Lower lobe of right lung (tissue), 2 donors: ENCODE data around the gene LBP. TPM values are rescaled to one million over a fixed set of nuclear protein-coding genes. Genes with fewer than 3 reads are reported as not detected.

Experiments used
- ATAC-seq, 2 donors: fragments of 200-7000 bp; cut with Tn5 transposase; one replicate each; pipeline ENCODE4 v1.9.1; 2020 to 2022; ENCODE audit warnings: mild to moderate bottlenecking in 2 of 2, moderate library complexity in 2 of 2
- DNase-seq: peaks from one replicate; pipeline ENCODE4 v3.0.0-alpha.2; 2020
- H3K27ac ChIP-seq: fragments of 200-600 bp; one replicate; pipeline ENCODE4 v1.8.0; 2022
- H3K27me3 ChIP-seq: fragments of 200-600 bp; one replicate; pipeline ENCODE4 v1.8.0; 2022; ENCODE audit warnings: low read depth
- H3K36me3 ChIP-seq: fragments of 200-600 bp; one replicate; pipeline ENCODE4 v1.8.0; 2022; ENCODE audit warnings: mild to moderate bottlenecking
- H3K4me1 ChIP-seq: fragments of 200-600 bp; one replicate; pipeline ENCODE4 v1.8.0; 2022
- H3K4me3 ChIP-seq: fragments of 200-600 bp; one replicate; pipeline ENCODE4 v1.8.0; 2022; ENCODE audit warnings: mild to moderate bottlenecking
- H3K9me3 ChIP-seq: fragments of 200-600 bp; one replicate; pipeline ENCODE4 v1.8.0; 2022
- intact Hi-C: fragments of 100-400 bp; cut with DNase I; formaldehyde crosslinking; loops from one replicate; pipeline ENCODE4 v1.11.0; 2022
- total RNA-seq: library from RNA; stranded (reverse); fragmentation: NEBNext Ultra II Directional; extraction: Animal tissue kit (Norgen Biotek cat#: 25700); gene quantifications from one replicate; pipeline ENCODE4 v1.2.1, GENCODE V29; 2021
- TF ChIP-seq, protein P1 (sequence below): fragments of 200-600 bp; IDR thresholded peaks from one replicate; pipeline ENCODE4 v1.8.0; 2022; ENCODE audit warnings: antibody characterized with exemption, mild to moderate bottlenecking
- donor health status: DM: no; HTN: yes; CAD: no; lungs with severe emphysema.

Gene LBP
- total RNA-seq, 1 donor from 2014 or later: not detected

- DNase-seq (no peak), ATAC-seq (no peak)
- TF ChIP-seq, protein P1, sequence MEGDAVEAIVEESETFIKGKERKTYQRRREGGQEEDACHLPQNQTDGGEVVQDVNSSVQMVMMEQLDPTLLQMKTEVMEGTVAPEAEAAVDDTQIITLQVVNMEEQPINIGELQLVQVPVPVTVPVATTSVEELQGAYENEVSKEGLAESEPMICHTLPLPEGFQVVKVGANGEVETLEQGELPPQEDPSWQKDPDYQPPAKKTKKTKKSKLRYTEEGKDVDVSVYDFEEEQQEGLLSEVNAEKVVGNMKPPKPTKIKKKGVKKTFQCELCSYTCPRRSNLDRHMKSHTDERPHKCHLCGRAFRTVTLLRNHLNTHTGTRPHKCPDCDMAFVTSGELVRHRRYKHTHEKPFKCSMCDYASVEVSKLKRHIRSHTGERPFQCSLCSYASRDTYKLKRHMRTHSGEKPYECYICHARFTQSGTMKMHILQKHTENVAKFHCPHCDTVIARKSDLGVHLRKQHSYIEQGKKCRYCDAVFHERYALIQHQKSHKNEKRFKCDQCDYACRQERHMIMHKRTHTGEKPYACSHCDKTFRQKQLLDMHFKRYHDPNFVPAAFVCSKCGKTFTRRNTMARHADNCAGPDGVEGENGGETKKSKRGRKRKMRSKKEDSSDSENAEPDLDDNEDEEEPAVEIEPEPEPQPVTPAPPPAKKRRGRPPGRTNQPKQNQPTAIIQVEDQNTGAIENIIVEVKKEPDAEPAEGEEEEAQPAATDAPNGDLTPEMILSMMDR: no peak
- H3K27me3 ChIP-seq: no peaks in the 10 kb centered on the region
- H3K27ac ChIP-seq: no peak overlapping the region
- H3K36me3 ChIP-seq: peaks cover 99% of the 10 kb centered on the region
- no peak overlapping the region for H3K4me3 ChIP-seq
- intact Hi-C loops: no loop called here
- H3K4me1 ChIP-seq: peaks cover 3% of the 10 kb centered on the region
- no peaks in the 10 kb centered on the region for H3K9me3 ChIP-seq
These were observed 77.3 kb downstream of the LBP start for GRCh38 chr20:38423541-38423940.

DNA sequence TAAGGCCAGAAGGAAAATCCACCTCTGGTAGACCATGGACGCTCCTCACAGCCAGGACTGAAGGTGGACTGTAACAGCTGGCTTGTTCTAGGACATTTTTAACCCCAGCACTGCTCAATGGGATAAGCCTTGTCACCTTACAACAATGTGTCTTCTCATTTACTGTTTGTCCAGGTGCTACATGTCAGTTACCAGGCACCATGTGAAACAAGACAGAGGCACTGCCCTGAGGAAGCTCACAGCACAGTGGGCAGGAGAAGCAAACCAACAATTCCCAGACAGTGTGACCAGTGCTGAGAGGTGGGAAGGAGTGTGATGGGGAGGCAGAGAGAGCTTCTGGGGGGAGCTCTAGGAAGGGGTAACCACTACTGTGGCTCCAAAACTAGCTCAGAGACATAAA lies 78.1 kb downstream of the LBP start:
- TF ChIP-seq, protein P1: no peak
- no peaks in the 10 kb centered on the region for H3K9me3 ChIP-seq
- H3K27me3 ChIP-seq: no peaks in the 10 kb centered on the region
- DNase-seq (no peak), ATAC-seq (no peak)
- no peak overlapping the region for H3K27ac ChIP-seq
- H3K36me3 ChIP-seq: peaks cover 99% of the 10 kb centered on the region
- no peaks in the 10 kb centered on the region for H3K4me1 ChIP-seq
- intact Hi-C loops: no loop called here
- H3K4me3 ChIP-seq: no peak overlapping the region

- no peak overlapping the region for H3K27ac ChIP-seq
- H3K4me1 ChIP-seq: no peaks in the 10 kb centered on the region
- TF ChIP-seq, protein P1: no peak
- ATAC-seq (no peak), DNase-seq (no peak)
- no peaks in the 10 kb centered on the region for H3K27me3 ChIP-seq
- intact Hi-C loops: no loop called here
- H3K4me3 ChIP-seq: no peak overlapping the region
- peaks cover 99% of the 10 kb centered on the region for H3K36me3 ChIP-seq
- no peaks in the 10 kb centered on the region for H3K9me3 ChIP-seq
These were observed 80.0 kb downstream of the LBP start for GRCh38 chr20:38426006-38426897.

Other genes starting within 250 kb of the LBP start
- gene TGM2, start 181.2 kb upstream of the LBP start, total RNA-seq: 362 TPM
- 1.3 TPM for gene KIAA1755, start 85.7 kb upstream of the LBP start, total RNA-seq
- 0.44 TPM for gene BPI, start 42.3 kb upstream of the LBP start, total RNA-seq
- 17.9 TPM for gene SNHG17, start 88.8 kb downstream of the LBP start, total RNA-seq
- 35.7 TPM for gene RALGAPB, start 126.4 kb downstream of the LBP start, total RNA-seq
- not detected for gene ADIG, start 234.7 kb downstream of the LBP start, total RNA-seq